ENCODE results near the gene NUBP2. TPM values are rescaled to one million over a fixed set of nuclear protein-coding genes. Genes with fewer than 3 reads are reported as not detected.

Gene NUBP2
- total RNA-seq, 3 donors from 2014 or later = 61.6 to 82.6 (median 80.3) TPM

GRCh38 chr16:1740781-1741490 lies 41.8 kb upstream of the NUBP2 start:
- Histone ChIP-seq H3K27me3 (no peaks in the 10 kb centered on the region), H3K9me3 (no peaks in the 10 kb centered on the region), H3K36me3 (no peaks in the 10 kb centered on the region), H3K4me3 (no peak overlapping the region), H3K4me1 (no peaks in the 10 kb centered on the region), H3K27ac (no peak overlapping the region)
- TF ChIP-seq, protein P1, sequence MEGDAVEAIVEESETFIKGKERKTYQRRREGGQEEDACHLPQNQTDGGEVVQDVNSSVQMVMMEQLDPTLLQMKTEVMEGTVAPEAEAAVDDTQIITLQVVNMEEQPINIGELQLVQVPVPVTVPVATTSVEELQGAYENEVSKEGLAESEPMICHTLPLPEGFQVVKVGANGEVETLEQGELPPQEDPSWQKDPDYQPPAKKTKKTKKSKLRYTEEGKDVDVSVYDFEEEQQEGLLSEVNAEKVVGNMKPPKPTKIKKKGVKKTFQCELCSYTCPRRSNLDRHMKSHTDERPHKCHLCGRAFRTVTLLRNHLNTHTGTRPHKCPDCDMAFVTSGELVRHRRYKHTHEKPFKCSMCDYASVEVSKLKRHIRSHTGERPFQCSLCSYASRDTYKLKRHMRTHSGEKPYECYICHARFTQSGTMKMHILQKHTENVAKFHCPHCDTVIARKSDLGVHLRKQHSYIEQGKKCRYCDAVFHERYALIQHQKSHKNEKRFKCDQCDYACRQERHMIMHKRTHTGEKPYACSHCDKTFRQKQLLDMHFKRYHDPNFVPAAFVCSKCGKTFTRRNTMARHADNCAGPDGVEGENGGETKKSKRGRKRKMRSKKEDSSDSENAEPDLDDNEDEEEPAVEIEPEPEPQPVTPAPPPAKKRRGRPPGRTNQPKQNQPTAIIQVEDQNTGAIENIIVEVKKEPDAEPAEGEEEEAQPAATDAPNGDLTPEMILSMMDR (IDR thresholded peaks at IDR 0.05) = no peak
- no peak for TF ChIP-seq POLR2AphosphoS5 (IDR thresholded peaks at IDR 0.05)
- TF ChIP-seq POLR2A (IDR thresholded peaks at IDR 0.05) = no peak
- DNase-seq (ENCODE audit: low spot score in 2 of 2) = no peak
- intact Hi-C loops (cut with DNase I; ENCODE audit: low total_unique reads) = no loop called here

GRCh38 chr16:1741553-1742165 lies 41.1 kb upstream of the NUBP2 start:
- Histone ChIP-seq H3K9me3 (no peaks in the 10 kb centered on the region), H3K36me3 (no peaks in the 10 kb centered on the region), H3K4me3 (no peak overlapping the region), H3K27ac (no peak overlapping the region), H3K27me3 (no peaks in the 10 kb centered on the region), H3K4me1 (no peaks in the 10 kb centered on the region)
- no peak for DNase-seq (ENCODE audit: low spot score in 2 of 2)
- TF ChIP-seq POLR2AphosphoS5 (IDR thresholded peaks at IDR 0.05) (no peak), POLR2A (IDR thresholded peaks at IDR 0.05) (no peak)
- TF ChIP-seq, protein P1 (IDR thresholded peaks at IDR 0.05) = no peak
- intact Hi-C loops (cut with DNase I; ENCODE audit: low total_unique reads) = no loop called here

DNA sequence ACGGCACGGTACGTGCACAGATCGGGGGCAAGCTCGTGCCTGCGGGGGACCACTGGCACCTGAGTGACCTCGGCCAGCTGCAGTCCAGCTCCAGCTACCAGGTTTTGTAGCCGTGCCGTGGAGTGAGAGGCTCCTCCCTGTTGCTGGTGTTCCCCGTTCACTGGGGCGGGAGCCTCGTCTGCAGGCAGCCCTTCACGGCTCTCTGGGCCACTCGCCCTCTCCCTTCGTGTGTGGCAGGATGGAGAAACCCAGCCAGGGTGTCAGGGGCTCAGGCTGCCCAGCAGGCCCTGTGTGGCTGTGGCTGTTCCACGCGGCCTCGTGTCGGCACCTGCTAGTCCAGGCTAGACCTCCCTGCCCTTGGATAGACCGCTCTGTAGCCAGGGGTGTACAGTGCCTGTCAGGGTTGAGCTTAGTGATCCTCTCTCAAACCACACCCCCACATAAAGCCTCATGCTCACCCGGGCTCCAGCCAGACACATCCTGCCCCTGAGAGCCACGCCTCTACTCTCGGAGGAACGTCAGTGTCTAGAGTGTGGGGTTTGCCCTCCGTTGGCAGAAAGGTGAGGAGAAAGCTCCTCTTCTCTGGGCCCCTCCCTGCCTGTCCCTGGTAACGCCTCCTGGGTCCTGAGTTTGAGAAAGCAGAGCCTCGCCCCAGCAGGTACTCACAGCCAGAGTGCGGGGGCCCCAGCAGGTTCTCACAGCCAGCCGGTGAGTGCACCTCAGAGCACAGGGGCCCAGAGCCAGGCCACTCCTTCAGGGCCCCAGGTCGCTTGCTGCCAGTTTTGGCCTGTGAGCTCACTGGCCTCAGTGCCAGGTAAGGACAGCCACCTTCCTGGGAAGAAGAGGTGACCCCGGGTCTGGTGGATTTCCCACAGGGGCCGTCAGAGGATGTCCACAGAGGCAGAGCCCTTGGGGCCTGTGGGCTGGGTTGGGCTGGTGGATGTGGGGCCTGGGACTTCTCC lies 39.1 kb upstream of the NUBP2 start:
- H3K4me3 ChIP-seq = no peak overlapping the region
- no peak for DNase-seq (ENCODE audit: low spot score in 2 of 2)
- TF ChIP-seq, protein P1 (IDR thresholded peaks at IDR 0.05) = no peak
- TF ChIP-seq POLR2A (IDR thresholded peaks at IDR 0.05) = no peak
- TF ChIP-seq POLR2AphosphoS5 (IDR thresholded peaks at IDR 0.05) = no peak
- no peaks in the 10 kb centered on the region for H3K36me3 ChIP-seq
- no peak overlapping the region for H3K27ac ChIP-seq
- no peaks in the 10 kb centered on the region for H3K4me1 ChIP-seq
- no peaks in the 10 kb centered on the region for H3K27me3 ChIP-seq
- H3K9me3 ChIP-seq = no peaks in the 10 kb centered on the region
- intact Hi-C loops (cut with DNase I; ENCODE audit: low total_unique reads) = no loop called here

DNA sequence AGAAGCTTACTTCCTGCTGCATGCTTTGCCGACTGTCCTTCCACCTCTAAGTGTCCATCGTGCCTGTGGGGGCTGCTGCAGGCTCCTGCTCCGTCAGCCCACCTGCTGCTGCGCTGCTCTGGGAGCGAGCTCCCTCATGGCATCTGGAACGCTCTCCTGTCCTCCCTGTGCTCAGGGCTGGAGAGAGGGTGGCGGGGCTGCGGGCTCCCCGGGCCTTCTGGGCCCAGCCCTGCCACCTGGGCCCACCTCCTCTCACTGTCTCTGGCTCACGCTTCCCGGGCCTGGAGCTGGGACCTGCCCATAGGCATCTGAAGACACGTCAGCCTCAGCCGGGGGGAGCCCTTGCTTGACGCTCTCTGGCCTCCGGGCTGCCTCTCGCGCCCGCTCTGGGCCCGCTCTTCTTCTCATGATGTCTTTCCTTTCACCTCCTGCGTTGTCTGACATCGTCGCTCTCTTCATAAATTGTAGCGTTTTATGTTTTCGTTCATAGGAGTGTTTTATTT lies 38.4 kb upstream of the NUBP2 start:
- DNase-seq (ENCODE audit: low spot score in 2 of 2) = no peak
- Histone ChIP-seq H3K4me1 (no peaks in the 10 kb centered on the region), H3K4me3 (no peak overlapping the region), H3K9me3 (no peaks in the 10 kb centered on the region), H3K36me3 (no peaks in the 10 kb centered on the region), H3K27ac (no peak overlapping the region), H3K27me3 (no peaks in the 10 kb centered on the region)
- intact Hi-C loops (cut with DNase I; ENCODE audit: low total_unique reads) = no loop called here
- TF ChIP-seq POLR2A (IDR thresholded peaks at IDR 0.05) = no peak
- no peak for TF ChIP-seq POLR2AphosphoS5 (IDR thresholded peaks at IDR 0.05)
- TF ChIP-seq, protein P1 (IDR thresholded peaks at IDR 0.05) = no peak

All from breast epithelium (tissue), 4 donors.